Measurements from ENCODE around the gene CXADR. TPM values are rescaled to one million over a fixed set of nuclear protein-coding genes. Genes with fewer than 3 reads are reported as not detected.

The CXADR gene
- total RNA-seq, 1 experiment from 2014 or later: 13.7 TPM

DNA sequence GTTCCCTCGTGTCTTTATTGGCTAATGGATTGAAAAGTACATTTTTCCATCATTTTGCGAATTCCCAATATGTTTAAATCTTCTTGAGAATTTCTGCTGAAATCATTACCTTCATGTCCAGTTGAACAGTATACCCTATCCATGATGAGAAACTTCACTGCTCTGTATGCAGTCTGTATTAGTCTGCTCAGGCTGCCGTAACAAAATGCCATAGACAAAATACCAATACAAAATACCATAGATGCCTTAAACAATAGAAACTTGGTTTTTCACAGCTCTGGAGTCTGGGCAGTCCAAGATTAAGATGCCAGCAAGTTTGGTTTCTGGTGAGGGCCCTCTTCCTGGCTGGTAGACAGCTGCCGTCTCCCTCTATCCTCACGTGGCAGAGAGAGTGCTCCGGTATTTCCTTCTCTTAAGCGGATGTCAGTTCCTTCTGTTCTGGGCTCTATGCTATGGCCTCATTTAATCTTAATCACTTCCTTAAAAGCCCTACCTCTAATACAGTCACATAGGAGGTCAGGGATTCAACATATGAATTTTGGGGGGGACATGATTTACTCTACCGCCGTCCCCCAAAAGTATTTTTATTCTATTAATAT is 27.0 kb downstream of the CXADR start:
- no peak for DNase-seq (ENCODE audit: low read depth)

DNA sequence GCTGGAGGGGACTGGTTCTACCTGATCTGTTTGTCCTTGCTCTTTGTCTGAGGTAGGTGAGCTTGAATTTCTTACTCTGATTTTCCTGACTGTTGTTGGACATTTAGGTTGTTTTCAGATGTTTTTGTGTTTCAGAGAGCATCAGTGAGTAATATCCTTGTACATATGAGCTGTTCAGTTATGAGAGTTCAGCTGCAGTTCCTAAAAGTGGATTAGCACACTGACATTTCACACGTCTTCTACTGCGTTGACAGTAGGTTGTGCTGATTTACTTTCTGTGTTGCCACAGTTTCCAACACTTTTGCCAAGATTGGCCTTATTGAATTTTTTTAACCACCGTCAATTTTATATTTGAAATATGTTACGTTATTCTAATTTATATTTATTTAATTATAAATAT is 27.7 kb downstream of the CXADR start:
- DNase-seq (ENCODE audit: low read depth): no peak

DNA sequence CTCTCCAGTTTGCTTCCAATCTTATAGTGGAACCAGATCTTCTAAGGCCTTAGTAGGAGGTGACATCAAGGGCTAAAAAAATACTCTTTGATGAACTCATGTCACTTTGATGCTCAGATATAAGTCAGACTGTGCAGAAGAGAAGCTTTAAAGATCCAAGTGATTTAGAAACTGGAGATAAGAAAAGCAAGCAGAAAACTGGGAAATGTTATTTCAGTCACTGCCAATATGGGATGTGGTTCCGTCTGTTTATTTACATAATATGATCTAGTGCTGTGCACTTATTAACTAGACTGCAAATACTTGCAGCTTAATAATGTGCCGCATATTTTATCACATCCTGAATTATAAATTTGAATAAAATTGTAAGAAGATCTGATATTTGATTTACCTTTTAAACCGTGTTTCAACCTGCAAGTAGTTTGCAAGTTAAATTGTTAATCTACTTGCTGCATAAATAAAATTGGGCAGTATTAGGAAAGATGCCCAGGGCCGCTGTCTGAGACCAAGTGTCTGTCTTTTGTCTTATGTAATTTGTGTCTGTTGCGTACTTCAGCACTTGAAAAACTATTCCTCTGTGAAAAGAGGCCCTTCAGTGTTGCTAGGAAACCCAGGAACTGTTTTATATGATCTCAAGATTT is 29.6 kb downstream of the CXADR start:
- DNase-seq (ENCODE audit: low read depth): no peak

DNA sequence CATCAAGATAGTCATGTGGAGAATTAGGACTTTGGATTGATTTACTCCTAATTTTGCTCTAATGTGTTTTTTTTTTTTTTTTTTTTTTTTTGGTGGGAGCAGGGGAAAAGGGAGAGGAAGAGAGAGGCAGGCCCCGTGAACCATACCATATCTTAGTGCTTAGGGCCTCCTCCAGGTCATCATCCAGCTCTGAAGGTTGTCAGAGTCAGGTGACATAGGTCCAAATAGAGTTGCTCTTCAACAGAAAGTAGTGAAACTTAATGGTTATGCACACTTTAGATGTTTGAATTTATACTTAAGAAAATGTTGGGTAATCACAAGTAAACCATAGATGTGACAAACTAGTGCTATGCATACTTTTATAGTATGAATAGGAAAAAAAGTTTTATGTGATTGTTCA is 32.2 kb downstream of the CXADR start:
- DNase-seq (ENCODE audit: low read depth): no peak

DNA sequence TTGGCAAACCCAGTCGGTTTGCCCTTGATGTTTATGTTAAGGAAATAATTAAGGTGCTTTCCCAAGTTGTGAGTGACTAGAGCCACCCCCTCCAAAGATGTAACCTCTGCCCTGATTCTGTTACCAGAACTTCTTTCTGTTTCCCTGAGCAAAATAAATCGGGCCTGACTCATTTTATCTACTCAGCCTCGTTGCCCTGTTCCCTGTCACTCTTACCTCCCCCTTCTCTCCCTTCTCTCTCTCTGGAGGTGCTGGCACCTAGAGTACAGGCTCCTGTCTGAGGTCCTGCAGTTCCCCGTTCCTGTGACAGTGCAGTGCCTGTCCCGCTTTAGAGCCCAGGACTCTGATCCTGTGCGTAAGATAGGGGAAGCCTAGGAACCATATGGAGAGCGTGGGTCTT is 35.4 kb downstream of the CXADR start:
- peak; percentile 20 for DNase-seq (ENCODE audit: low read depth)

DNA sequence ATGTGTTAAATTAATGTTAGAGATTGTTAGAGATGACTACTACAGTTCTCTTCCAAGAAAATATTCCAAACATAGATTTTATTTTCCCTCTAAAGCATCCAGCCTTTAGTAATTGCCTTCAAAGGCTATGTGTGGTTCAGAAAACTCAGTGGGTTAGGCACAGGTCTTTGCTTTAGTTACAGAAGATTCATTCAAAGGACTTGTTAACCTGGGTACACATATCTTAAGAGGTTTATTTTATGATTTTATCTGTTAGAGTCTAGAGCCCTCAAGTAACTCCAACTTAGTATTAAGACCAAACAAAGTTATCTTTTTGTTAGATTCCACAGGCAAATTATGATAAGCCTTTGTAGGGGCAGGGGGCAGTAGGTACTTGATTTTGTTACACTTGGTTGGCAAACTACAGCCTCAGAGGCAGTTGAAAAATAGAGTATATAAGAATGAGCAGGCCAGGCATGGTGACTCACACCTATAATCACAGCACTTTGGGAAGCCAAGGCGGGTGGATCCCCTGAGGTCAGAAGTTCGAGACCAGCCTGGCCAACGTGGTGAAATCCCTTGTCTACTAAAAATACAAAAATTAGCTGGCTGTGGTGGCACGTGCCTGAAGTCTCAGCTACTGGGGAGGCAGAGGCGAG is 37.9 kb downstream of the CXADR start:
- DNase-seq (ENCODE audit: low read depth): peak; percentile 12

DNA sequence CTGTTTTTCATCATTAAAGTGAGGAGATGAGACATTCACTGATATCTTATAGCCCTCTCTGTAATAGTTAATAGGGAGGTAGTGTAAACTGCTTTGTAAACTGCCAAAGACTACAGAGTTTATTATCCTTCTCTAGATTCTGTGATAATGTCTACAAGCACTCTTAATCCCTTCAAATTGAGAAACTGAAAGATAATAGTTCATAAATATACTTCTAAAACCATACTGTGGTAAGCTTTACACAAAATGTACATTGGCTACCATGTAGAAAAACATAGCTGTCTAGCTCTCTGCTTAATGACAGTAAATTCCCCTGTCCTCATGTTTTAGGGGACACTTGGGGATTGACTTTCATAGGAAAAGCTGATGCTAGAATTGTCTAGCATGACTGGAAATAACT is 39.6 kb downstream of the CXADR start:
- DNase-seq (ENCODE audit: low read depth): no peak

DNA sequence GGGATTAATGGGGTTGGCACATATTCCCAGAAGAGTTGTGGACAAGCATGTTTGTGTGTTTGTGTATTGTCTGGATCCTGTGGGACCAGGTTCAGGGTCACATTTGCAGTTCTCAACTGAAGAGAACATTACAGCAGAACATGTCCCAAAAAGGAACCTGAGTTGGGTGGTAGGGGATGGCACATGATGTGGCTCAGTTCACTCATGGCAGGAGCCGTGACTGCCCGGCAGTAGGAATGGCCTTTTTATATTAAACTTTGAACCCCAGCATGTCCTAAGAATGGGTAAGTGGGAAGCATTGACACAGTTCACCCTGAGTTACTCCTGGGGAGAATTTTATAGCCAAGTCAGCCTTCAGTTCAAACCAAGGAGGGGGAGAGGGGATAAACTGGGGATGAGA is 41.3 kb downstream of the CXADR start:
- DNase-seq (ENCODE audit: low read depth): no peak

DNA sequence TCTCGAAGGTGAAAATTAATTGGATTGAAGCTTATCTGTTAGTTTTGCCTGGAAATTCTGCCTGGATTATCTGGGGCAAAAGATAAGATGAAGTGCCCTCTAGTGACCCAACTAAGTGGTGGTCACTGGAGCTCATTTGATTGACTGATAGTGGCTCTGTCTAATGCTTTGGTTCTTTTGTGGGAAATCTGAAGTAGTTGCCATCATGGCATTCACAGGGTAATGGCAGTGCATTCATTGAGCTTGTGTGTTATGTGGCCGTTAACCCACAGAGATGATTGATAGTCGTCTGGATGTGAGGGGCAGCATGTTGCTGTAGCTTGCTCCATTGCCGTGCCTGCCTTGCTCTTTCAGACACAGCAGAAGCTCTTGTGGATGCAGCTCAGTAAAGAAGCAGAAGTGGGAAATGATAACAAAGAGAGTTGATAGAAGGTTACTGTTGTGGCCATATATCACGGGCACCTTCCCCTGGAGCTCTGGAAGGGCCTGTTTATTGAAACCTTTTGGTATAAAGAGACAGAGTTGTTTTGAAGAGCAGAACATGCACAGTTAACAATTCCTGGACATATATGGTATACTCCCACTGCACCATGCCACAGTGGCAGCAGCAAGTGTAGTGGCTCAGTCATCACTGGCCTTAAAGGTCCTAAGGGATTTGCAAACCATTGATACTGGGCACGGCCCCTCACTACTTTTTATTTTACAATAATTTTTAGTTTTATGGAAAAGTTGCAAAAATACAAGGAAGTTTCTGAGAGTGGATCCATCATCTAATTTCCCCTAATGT is 42.0 kb downstream of the CXADR start:
- peak; percentile 49 for DNase-seq (ENCODE audit: low read depth)

DNA sequence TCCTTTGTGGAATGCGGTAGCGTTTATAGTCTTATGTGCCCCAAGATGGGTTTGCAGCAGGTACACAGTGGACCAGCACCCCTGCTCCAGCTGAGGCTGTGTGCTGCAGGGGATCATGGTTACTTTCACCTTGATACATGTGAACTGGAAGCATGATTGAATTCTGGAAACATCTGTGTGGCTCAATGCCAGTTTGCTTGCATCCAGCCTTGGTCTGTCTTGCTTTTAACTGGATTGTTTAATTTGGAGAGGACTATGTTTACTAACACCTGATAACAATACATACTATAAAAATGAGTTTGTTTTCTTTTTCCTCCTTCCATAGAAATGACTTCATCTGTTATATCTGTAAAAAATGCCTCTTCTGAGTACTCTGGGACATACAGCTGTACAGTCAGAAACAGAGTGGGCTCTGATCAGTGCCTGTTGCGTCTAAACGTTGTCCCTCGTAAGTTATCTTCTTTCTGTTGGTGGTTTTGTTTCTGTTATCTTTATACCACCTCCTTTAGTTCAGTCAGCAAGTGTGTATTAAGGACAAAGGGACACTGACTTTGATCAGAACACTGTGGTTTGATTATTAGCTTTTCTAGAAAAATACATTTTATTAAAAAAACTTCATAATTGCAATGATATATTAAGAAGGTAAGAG is 47.7 kb downstream of the CXADR start:
- no peak for DNase-seq (ENCODE audit: low read depth)

DNA sequence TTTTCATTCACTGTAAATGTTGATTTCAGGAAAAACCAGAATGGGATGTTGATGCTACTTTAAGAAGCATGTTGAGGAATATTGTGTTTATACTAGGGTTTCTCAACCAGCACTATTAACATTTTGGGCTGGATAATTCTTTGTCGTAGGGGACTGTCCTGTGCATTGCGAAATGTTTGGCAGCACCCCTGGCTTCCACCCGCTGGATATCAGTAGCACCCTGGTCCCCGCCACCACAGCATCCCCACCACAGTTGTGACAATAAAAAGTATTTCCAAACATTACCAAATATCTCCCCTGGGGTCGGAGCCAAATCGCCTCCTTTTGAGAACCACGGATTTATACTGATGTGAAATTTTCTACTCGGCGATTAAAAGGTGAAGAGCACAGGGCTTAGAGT is 57.9 kb downstream of the CXADR start:
- no peak for DNase-seq (ENCODE audit: low read depth)

DNA sequence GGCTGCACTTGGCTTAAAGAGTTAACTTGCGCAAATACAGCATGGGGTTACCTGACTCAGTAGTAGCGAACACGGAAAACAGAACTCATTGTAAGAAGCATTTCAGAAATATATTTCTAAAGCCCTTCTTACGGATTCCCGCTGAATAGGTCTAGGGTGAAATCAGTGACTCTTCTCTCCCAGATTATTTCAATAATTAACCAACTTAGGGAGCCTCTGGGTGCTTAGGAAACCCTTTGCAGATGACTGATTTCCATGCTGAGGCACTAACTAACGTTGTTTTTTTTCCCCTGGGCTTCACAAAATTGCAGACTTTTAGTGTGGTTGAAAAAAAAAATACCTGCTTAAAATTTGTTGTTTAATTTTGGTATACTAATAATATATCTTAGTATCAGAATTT is 59.6 kb downstream of the CXADR start:
- no peak for DNase-seq (ENCODE audit: low read depth)

DNA sequence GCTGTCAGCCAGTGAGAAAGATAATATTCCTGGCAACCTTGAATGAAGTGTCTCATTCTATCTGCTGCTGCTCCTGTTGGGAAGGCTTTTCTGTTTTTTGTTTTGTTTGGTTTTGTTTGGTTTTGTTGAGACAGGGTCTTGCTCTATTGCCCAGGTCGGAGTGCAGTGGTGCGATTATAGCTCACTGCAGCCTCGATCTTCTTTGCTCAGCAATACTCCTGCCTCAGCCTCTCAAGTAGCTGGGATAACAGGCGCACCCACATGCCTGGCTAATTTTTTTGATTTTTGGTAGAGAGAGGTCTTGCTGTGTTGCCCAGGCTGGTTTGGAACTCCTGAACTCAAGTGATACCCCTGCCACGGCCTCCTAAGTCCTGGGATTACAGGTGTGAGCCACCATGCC is 62.2 kb downstream of the CXADR start:
- no peak for DNase-seq (ENCODE audit: low read depth)

DNA sequence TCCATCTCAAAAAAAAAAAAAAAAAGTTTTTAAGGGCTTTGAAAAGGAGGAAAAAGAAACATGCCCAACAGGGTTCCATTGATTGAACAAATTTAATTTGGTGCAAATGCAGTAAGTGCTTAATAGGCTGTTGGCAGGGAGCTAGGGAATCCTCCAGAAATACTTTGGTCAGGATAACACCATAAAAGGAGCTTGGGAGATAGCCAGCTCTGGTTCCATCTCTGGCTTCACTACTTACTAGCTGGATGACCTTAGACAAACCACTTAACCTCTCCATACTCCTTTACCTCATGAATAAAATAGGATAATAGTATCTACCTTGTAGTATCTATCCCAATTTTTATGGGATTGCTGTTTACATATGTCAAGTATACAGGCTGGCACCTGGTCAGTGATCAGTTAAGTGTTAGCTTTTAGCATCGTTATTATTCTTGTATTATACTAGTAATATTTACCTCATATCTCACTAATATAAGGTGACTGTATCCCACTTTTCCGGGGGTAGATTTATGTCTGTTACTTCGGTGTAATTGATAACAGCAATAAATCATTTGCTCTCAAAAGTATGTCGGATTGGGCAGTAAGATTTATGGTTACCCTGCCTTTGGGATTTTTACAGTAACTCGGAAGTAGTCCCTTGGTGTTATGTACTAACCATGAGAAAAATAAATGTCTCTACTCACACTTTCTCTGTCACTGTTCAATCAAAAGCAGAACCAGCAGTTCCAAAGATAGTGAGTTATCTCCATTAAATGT is 63.4 kb downstream of the CXADR start:
- peak; percentile 17 for DNase-seq (ENCODE audit: low read depth)

DNA sequence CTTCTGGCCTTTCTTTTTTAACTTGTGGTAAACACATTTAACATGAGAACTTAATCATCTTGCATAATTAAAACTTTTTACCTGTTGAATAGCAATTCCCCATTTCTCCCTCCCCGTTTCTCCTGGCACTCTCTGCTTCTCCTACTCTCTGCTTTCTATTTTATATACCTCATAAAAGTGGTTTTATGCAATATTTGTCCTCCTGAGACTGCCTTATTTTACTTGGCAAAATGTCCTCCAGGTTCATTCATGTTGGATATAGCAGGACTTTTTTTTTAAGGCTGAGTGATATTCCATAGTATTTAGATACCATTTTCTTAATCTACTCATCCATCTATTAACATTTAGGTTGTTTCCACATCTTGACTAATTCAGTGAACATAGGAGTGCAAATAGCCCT is 64.9 kb downstream of the CXADR start:
- no peak for DNase-seq (ENCODE audit: low read depth)

DNA sequence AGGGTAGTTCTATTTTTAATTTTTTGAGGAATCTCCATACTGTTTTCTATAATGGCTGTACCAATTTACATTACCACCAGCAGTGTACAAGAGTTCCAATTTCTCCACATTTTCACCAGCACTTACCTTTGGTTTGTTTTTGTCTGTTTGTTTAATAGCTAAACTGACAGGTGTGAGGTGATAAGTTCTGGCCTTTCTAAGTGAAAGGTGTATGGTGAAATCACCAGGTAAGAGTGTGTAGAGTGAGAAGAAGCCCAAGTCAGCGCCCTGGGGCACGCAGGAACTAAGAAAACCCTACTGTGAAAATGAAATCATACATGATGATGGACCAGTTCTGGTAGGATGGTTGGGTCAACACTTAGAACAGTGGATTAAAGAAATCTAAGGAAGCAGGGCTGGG is 65.3 kb downstream of the CXADR start:
- no peak for DNase-seq (ENCODE audit: low read depth)

DNA sequence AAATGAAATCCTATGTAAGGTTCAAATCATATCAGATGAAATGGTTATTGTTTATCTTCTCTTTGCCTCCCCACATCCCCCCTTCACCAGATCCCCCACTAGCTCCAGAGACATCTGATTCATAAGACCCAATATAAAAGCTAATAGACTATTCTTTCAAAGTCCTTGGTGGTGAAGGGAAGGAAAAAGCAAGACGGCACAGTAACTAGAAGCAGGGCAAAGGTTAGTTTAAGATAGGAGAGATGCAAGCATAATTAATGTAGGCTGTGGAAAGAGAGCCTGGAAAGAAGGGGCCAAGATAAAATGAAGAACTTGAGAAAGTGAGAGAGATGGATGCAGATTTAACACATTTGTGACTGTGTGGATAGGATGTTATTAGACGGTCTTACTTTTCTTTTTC is 66.0 kb downstream of the CXADR start:
- DNase-seq (ENCODE audit: low read depth): no peak

DNA sequence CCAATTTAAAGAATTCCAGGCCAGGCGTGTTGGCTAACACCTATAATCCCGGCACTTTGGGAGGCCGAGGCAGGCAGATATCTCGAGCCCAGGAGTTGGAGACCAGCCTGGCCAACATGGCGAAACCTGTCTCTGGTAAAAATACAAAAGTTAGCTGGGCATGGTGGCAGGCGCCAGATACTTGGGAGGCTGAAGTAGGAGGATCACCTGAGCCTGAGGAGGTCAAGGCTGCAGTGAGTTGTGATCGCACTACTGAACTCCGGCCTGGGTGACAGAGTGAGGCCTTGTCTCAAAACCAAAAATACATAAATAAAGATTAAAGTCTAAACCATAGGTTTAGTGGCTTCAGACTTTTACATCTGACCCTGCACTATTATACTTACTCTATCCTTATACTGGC is 67.5 kb downstream of the CXADR start:
- no peak for DNase-seq (ENCODE audit: low read depth)

DNA sequence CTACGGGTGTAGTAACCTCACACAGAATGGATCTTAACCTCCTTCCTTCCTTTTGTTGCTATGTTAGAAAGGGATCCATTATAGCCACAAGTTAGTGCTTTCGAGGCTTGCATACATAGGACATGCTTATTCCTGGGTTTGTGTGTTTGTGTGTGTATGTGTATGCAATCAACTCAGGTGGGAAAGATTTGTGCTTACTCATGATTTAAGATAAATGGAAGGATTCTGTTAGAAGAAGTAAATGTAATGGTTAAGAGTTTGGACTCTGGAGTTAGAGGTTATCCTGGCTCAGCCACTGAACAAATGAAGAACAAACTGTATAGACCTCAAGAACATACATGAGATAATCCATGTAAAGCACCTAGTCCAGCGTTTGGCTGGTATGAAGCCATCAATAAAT is 71.1 kb downstream of the CXADR start:
- no peak for DNase-seq (ENCODE audit: low read depth)

DNA sequence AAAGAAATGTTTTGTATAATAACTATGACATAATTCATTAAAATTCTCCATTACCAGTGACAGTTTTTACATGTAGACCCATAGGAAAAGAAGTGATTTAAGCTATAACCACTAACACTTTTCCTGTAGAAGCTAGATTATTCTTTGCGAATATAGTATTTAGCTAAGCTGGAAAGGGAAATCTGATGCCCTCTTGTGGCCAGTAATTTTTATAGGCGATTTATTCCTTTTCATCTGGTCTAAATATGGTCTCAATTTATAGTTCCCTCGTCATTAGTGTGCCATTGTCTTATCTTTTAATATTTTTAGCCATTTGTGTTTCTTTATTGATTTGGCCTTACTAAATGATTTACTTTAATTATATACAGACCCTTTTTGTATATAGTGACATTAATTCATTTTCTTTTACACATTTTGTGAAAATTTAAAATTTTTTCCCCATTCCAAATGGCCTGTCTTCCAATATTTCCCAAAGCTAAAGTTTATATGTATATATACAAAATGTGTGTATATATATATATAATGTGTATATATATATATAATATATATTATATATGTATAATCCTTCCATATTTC is 73.1 kb downstream of the CXADR start:
- peak; percentile 58 for DNase-seq (ENCODE audit: low read depth)

DNA sequence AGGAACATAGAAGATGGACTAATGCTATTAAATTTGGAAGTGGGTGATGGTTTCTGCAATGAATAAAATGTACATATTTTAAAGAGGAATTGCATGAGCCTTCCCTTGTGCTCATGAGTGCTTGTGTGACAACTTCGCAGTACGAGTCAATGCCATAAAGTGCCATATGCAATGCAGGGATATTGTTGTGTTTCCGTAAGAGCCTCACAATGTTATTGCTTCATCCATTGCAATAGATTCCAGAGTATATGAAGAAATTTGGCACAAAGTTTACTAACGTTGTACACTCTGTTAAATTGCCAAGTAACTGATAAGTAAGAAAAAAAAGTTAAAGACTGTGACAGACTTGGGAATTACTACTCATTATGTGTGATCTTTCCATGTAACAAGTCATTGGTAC is 77.6 kb downstream of the CXADR start:
- DNase-seq (ENCODE audit: low read depth): no peak
